ENCODE measurements around the gene TMEM33.
"Not testable (repeated sequence)": the region's sequence is repeated elsewhere in the genome, so short reads cannot be mapped to it uniquely, and the experiment has no call there.

TMEM33 gene

GRCh38 chr4:41934901-41935651 lies at the start of gene TMEM33:
TSS of gene TMEM33 (plus strand) at chr4:41935429. CDS start at chr4:41935485, 56 bp downstream.
- peak; percentile 83 for DNase-seq

GRCh38 chr4:41885456-41885855 lies 49.8 kb upstream of the TMEM33 start:
- DNase-seq: no peak

- DNase-seq: no peak
Observed at GRCh38 chr4:41887277-41887676, 48.0 kb upstream of the TMEM33 start.

GRCh38 chr4:41887821-41888686 lies 47.2 kb upstream of the TMEM33 start:
- peak; percentile 45 for DNase-seq

GRCh38 chr4:41888687-41889074 lies 46.5 kb upstream of the TMEM33 start:
- DNase-seq: no peak

GRCh38 chr4:41889317-41889716 lies 45.9 kb upstream of the TMEM33 start:
- DNase-seq: no peak

GRCh38 chr4:41890085-41890484 lies 45.1 kb upstream of the TMEM33 start:
- no peak for DNase-seq

GRCh38 chr4:41896648-41897047 lies 38.6 kb upstream of the TMEM33 start:
- DNase-seq: no peak

- no peak for DNase-seq
Observed at GRCh38 chr4:41897698-41898097, 37.5 kb upstream of the TMEM33 start.

- not testable (repeated sequence) for DNase-seq
Observed at GRCh38 chr4:41909136-41909535, 26.1 kb upstream of the TMEM33 start.

GRCh38 chr4:41912546-41912945 lies 22.7 kb upstream of the TMEM33 start:
- DNase-seq: no peak

- DNase-seq: no peak
Observed at GRCh38 chr4:41913509-41913908, 21.7 kb upstream of the TMEM33 start.

GRCh38 chr4:41918278-41918677 lies 17.0 kb upstream of the TMEM33 start:
- DNase-seq: no peak

- DNase-seq: not testable (repeated sequence)
Observed at GRCh38 chr4:41920416-41920815, 14.8 kb upstream of the TMEM33 start.

- DNase-seq: no peak
Observed at GRCh38 chr4:41921476-41921875, 13.8 kb upstream of the TMEM33 start.

- DNase-seq: no peak
Observed at GRCh38 chr4:41927796-41928499, 7.3 kb upstream of the TMEM33 start.

- DNase-seq: no peak
Observed at GRCh38 chr4:41930139-41930831, 4.9 kb upstream of the TMEM33 start.

- DNase-seq: no peak
Observed at GRCh38 chr4:41932988-41933387, 2.2 kb upstream of the TMEM33 start.

- DNase-seq: no peak
Observed at GRCh38 chr4:41933997-41934503, 1.2 kb upstream of the TMEM33 start.

- DNase-seq: no peak
Observed at GRCh38 chr4:41934514-41934900, 722 bp upstream of the TMEM33 start.

- no peak for DNase-seq
Observed at GRCh38 chr4:41935652-41936021, 408 bp downstream of the TMEM33 start.

- DNase-seq: no peak
Observed at GRCh38 chr4:41939016-41939626, 3.9 kb downstream of the TMEM33 start.

All from CD4-positive, alpha-beta T cell treated with Interleukin-6 for 4 hours (primary cell).